ENCODE results near the gene VWA8.

VWA8 gene

GRCh38 chr13:41720839-41721561 is 239.9 kb downstream of the VWA8 start:
- no peak for ATAC-seq
- TF ChIP-seq, protein P1, sequence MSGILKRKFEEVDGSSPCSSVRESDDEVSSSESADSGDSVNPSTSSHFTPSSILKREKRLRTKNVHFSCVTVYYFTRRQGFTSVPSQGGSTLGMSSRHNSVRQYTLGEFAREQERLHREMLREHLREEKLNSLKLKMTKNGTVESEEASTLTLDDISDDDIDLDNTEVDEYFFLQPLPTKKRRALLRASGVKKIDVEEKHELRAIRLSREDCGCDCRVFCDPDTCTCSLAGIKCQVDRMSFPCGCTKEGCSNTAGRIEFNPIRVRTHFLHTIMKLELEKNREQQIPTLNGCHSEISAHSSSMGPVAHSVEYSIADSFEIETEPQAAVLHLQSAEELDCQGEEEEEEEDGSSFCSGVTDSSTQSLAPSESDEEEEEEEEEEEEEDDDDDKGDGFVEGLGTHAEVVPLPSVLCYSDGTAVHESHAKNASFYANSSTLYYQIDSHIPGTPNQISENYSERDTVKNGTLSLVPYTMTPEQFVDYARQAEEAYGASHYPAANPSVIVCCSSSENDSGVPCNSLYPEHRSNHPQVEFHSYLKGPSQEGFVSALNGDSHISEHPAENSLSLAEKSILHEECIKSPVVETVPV (CRISPR knock-in tag; IDR thresholded peaks at IDR 0.05) = no peak
- TF ChIP-seq TCF4 (CRISPR knock-in tag; IDR thresholded peaks at IDR 0.05; ENCODE audit: borderline replicate concordance) (no peak), GLIS3 (CRISPR knock-in tag; IDR thresholded peaks at IDR 0.05) (no peak), OSR1 (CRISPR knock-in tag; IDR thresholded peaks at IDR 0.05) (no peak), CSDC2 (CRISPR knock-in tag; IDR thresholded peaks at IDR 0.05) (no peak), ZFP30 (CRISPR knock-in tag; IDR thresholded peaks at IDR 0.05) (no peak), BACH2 (CRISPR knock-in tag; IDR thresholded peaks at IDR 0.05; ENCODE audit: borderline replicate concordance) (no peak), PPARA (CRISPR knock-in tag; IDR thresholded peaks at IDR 0.05; ENCODE audit: borderline replicate concordance) (no peak), TOX (CRISPR knock-in tag; IDR thresholded peaks at IDR 0.05; ENCODE audit: borderline replicate concordance) (no peak), ZNF8 (CRISPR knock-in tag; IDR thresholded peaks at IDR 0.05) (no peak)
- TF ChIP-seq, protein P2, sequence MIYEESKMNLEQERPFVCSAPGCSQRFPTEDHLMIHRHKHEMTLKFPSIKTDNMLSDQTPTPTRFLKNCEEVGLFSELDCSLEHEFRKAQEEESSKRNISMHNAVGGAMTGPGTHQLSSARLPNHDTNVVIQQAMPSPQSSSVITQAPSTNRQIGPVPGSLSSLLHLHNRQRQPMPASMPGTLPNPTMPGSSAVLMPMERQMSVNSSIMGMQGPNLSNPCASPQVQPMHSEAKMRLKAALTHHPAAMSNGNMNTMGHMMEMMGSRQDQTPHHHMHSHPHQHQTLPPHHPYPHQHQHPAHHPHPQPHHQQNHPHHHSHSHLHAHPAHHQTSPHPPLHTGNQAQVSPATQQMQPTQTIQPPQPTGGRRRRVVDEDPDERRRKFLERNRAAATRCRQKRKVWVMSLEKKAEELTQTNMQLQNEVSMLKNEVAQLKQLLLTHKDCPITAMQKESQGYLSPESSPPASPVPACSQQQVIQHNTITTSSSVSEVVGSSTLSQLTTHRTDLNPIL (CRISPR knock-in tag; IDR thresholded peaks at IDR 0.05; ENCODE audit: low read depth) = no peak

DNA sequence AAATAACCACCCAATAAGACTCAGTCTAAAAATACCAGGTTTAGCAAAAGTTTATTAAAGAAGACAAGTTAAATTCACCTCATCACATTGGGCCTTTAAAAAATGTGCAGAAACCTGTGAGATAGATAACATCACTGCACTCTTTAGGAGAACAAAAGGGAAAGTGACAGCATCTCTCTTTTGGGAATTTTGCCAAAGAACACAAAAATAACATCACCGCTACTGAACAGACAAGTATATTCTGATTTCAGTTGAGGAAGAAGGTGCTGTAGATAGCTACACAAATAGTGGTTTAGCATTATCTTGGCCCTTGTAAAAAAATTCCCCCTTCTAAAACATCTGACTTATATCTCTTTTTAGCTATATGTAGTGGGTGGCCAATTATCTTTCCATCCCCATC is 244.7 kb downstream of the VWA8 start:
- no peak for ATAC-seq

GRCh38 chr13:41713405-41713804 is 247.5 kb downstream of the VWA8 start:
- TF ChIP-seq ISL1 (CRISPR knock-in tag; IDR thresholded peaks at IDR 0.05) = no peak
- no peak for TF ChIP-seq OSR1 (CRISPR knock-in tag; IDR thresholded peaks at IDR 0.05)
- TF ChIP-seq RARB (CRISPR knock-in tag; IDR thresholded peaks at IDR 0.05) = no peak
- TF ChIP-seq TCF4 (CRISPR knock-in tag; IDR thresholded peaks at IDR 0.05; ENCODE audit: borderline replicate concordance) = no peak
- no peak for TF ChIP-seq TOX (CRISPR knock-in tag; IDR thresholded peaks at IDR 0.05; ENCODE audit: borderline replicate concordance)
- no peak for TF ChIP-seq ESRRG (CRISPR knock-in tag; IDR thresholded peaks at IDR 0.05)
- TF ChIP-seq PATZ1 (CRISPR knock-in tag; IDR thresholded peaks at IDR 0.05; ENCODE audit: borderline replicate concordance) = no peak
- TF ChIP-seq PPARA (CRISPR knock-in tag; IDR thresholded peaks at IDR 0.05; ENCODE audit: borderline replicate concordance) = no peak
- TF ChIP-seq, protein P3, sequence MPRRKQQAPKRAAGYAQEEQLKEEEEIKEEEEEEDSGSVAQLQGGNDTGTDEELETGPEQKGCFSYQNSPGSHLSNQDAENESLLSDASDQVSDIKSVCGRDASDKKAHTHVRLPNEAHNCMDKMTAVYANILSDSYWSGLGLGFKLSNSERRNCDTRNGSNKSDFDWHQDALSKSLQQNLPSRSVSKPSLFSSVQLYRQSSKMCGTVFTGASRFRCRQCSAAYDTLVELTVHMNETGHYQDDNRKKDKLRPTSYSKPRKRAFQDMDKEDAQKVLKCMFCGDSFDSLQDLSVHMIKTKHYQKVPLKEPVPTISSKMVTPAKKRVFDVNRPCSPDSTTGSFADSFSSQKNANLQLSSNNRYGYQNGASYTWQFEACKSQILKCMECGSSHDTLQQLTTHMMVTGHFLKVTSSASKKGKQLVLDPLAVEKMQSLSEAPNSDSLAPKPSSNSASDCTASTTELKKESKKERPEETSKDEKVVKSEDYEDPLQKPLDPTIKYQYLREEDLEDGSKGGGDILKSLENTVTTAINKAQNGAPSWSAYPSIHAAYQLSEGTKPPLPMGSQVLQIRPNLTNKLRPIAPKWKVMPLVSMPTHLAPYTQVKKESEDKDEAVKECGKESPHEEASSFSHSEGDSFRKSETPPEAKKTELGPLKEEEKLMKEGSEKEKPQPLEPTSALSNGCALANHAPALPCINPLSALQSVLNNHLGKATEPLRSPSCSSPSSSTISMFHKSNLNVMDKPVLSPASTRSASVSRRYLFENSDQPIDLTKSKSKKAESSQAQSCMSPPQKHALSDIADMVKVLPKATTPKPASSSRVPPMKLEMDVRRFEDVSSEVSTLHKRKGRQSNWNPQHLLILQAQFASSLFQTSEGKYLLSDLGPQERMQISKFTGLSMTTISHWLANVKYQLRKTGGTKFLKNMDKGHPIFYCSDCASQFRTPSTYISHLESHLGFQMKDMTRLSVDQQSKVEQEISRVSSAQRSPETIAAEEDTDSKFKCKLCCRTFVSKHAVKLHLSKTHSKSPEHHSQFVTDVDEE (CRISPR knock-in tag; IDR thresholded peaks at IDR 0.05) = no peak
- TF ChIP-seq ZNF565 (CRISPR knock-in tag; conservative IDR thresholded peaks at IDR 0.05; ENCODE audit: low read depth) = no peak
- no peak for TF ChIP-seq BACH2 (CRISPR knock-in tag; IDR thresholded peaks at IDR 0.05; ENCODE audit: borderline replicate concordance)
- TF ChIP-seq, protein P4, sequence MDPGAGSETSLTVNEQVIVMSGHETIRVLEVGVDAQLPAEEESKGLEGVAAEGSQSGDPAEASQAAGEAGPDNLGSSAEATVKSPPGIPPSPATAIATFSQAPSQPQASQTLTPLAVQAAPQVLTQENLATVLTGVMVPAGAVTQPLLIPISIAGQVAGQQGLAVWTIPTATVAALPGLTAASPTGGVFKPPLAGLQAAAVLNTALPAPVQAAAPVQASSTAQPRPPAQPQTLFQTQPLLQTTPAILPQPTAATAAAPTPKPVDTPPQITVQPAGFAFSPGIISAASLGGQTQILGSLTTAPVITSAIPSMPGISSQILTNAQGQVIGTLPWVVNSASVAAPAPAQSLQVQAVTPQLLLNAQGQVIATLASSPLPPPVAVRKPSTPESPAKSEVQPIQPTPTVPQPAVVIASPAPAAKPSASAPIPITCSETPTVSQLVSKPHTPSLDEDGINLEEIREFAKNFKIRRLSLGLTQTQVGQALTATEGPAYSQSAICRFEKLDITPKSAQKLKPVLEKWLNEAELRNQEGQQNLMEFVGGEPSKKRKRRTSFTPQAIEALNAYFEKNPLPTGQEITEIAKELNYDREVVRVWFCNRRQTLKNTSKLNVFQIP (CRISPR knock-in tag; IDR thresholded peaks at IDR 0.05; ENCODE audit: borderline replicate concordance, low read depth) = no peak
- TF ChIP-seq CSDC2 (CRISPR knock-in tag; IDR thresholded peaks at IDR 0.05) = no peak
- TF ChIP-seq, protein P2 (CRISPR knock-in tag; IDR thresholded peaks at IDR 0.05; ENCODE audit: low read depth) = no peak

More for the DNA sequence above, 244.7 kb downstream of the VWA8 start:
- TF ChIP-seq ZNF8 (CRISPR knock-in tag; IDR thresholded peaks at IDR 0.05) = no peak
- 0 out of 2 replicates have a peak, but pooled peaks have one; percentile 19 for TF ChIP-seq ISL1 (CRISPR knock-in tag; IDR thresholded peaks at IDR 0.05)

More at GRCh38 chr13:41713405-41713804, 247.5 kb downstream of the VWA8 start:
- no peak for ATAC-seq
